Gastrocnemius medialis (tissue), 4 donors: ENCODE measurements around the gene ASL. TPM values are rescaled to one million over a fixed set of nuclear protein-coding genes. Genes with fewer than 3 reads are reported as not detected.
"Not testable (repeated sequence)": the region's sequence is repeated elsewhere in the genome, so short reads cannot be mapped to it uniquely, and the experiment has no call there.

Experiments
- ATAC-seq, 2 donors: fragments of 150-250 bp; one replicate each; pipeline ENCODE4 v1.9.1; 2016
- DNase-seq, 2 donors: peaks; one replicate each; pipeline ENCODE4 v3.0.0-alpha.2; 2019
- H3K27ac ChIP-seq, 4 donors: fragments of 200-600 bp; sonication (generic); 1 replicate in 1 of 4; 2 replicates in 3 of 4; pipeline ENCODE4 v1.5.1; 2016 to 2018; ENCODE audit warnings: mild to moderate bottlenecking in 2 of 4, moderate library complexity in 1 of 4
- H3K27me3 ChIP-seq, 3 donors: fragments of 200-600 bp; sonication (generic) in 2 of 3; 1 replicate in 1 of 3; 2 replicates in 2 of 3; pipeline versions ENCODE4 v1.5.1 to v1.6.0; 2016 to 2019; ENCODE audit warnings: mild to moderate bottlenecking in 1 of 3, moderate library complexity in 1 of 3
- H3K36me3 ChIP-seq, 2 donors: fragments of 200-600 bp; sonication (generic) in 1 of 2; one replicate each; pipeline ENCODE4 v1.5.1; 2017 to 2018
- H3K4me1 ChIP-seq, 2 donors: fragments of 200-600 bp; sonication (generic) in 1 of 2; one replicate each; pipeline ENCODE4 v1.5.1; 2016 to 2017; ENCODE audit warnings: mild to moderate bottlenecking in 2 of 2
- H3K4me3 ChIP-seq, 4 donors: fragments of 200-600 bp; sonication (generic) in 3 of 4; 1 replicate in 1 of 4; 2 replicates in 3 of 4; pipeline ENCODE4 v1.5.1; 2016 to 2019; ENCODE audit warnings: mild to moderate bottlenecking in 2 of 4
- H3K9me3 ChIP-seq, 3 donors: fragments of 200-600 bp; sonication (generic) in 2 of 3; 1 replicate in 1 of 3; 2 replicates in 2 of 3; pipeline ENCODE4 v1.5.1; 2016 to 2019
- CTCF ChIP-seq, 5 experiments: fragments of 450-650 bp in 3 of 5; fragments of 200-600 bp in 2 of 5; sonication (generic) in 2 of 5; IDR thresholded peaks in 4 of 5; conservative IDR thresholded peaks in 1 of 5; 1 replicate in 4 of 5; 2 replicates in 1 of 5; pipeline ENCODE4 v1.5.1; 2016 to 2019; ENCODE audit warnings: antibody characterized with exemption in 5 of 5, mild to moderate bottlenecking in 3 of 5, moderate library complexity in 3 of 5
- POLR2A ChIP-seq, 2 donors: fragments of 450-650 bp; IDR thresholded peaks; one replicate each; pipeline ENCODE4 v1.6.1; 2017; ENCODE audit warnings: antibody characterized with exemption in 2 of 2, mild to moderate bottlenecking in 2 of 2, moderate library complexity in 2 of 2
- in situ Hi-C, 4 donors: fragments of 200-750 bp; cut with MboI; loops; one replicate each; pipeline versions ENCODE4 v1.15.0 to v1.8.0; 2017; ENCODE audit warnings: low sequenced_read_pairs in 4 of 4
- intact Hi-C: fragments of 100-400 bp; cut with DNase I; formaldehyde crosslinking; loops from one replicate; pipeline ENCODE4 v1.15.1; 2023; ENCODE audit warnings: low total_unique reads
- total RNA-seq, 4 donors: library from RNA; depleted of rRNA; stranded (reverse); fragments of >200 nt; gene quantifications; one replicate each; pipeline versions ENCODE4 v1.1.0 to v1.2.3, GENCODE V29; 2016

The ASL gene
- total RNA-seq, 4 donors from 2014 or later: 2.5 to 8.7 (median 4.9) TPM

- DNase-seq: no peak
- no peak overlapping the region for H3K27ac ChIP-seq
- ATAC-seq: no peak
- no peaks in the 10 kb centered on the region for H3K36me3 ChIP-seq
- intact Hi-C loops: no loop called here
- no peaks in the 10 kb centered on the region for H3K9me3 ChIP-seq
- TF ChIP-seq POLR2A (IDR thresholded peaks at IDR 0.05): no peak
- no peak for TF ChIP-seq CTCF (IDR thresholded peaks at IDR 0.05 in 4 of 5, conservative IDR thresholded peaks at IDR 0.05 in 1 of 5)
- H3K27me3 ChIP-seq: no peaks in the 10 kb centered on the region
- no peaks in the 10 kb centered on the region for H3K4me1 ChIP-seq
- in situ Hi-C loops: no loop called here
- no peak overlapping the region for H3K4me3 ChIP-seq
Observed at GRCh38 chr7:66036788-66037187, 38.8 kb upstream of the ASL start.

- intact Hi-C loops (no loop called here), in situ Hi-C loops (no loop called here)
- no peak overlapping the region for H3K27ac ChIP-seq
- peaks cover 5 to 6% of the 10 kb centered on the region in 2 donors for H3K4me1 ChIP-seq
- no peak for TF ChIP-seq POLR2A (IDR thresholded peaks at IDR 0.05)
- no peak for TF ChIP-seq CTCF (IDR thresholded peaks at IDR 0.05 in 4 of 5, conservative IDR thresholded peaks at IDR 0.05 in 1 of 5)
- ATAC-seq: no peak
- H3K36me3 ChIP-seq: no peaks in the 10 kb centered on the region
- no peak overlapping the region for H3K4me3 ChIP-seq
- DNase-seq: no peak
- no peaks in the 10 kb centered on the region for H3K27me3 ChIP-seq
- no peaks in the 10 kb centered on the region for H3K9me3 ChIP-seq
Observed at GRCh38 chr7:66039094-66039670, 36.4 kb upstream of the ASL start.

- in situ Hi-C loops: no loop called here
- H3K4me3 ChIP-seq: peak overlapping the region; percentile 59 to 75 (median 68)
- no peaks in the 10 kb centered on the region for H3K9me3 ChIP-seq
- no peak for TF ChIP-seq CTCF (IDR thresholded peaks at IDR 0.05 in 4 of 5, conservative IDR thresholded peaks at IDR 0.05 in 1 of 5)
- no peak for TF ChIP-seq POLR2A (IDR thresholded peaks at IDR 0.05)
- H3K36me3 ChIP-seq: no peaks in the 10 kb centered on the region
- H3K27ac ChIP-seq: no peak overlapping the region
- H3K27me3 ChIP-seq: no peaks in the 10 kb centered on the region
- DNase-seq (peak; percentile 26 to 42), ATAC-seq (peak; percentile 79 to 87)
- intact Hi-C loops: no loop called here
- peaks cover 5 to 6% of the 10 kb centered on the region in 2 donors for H3K4me1 ChIP-seq
Observed at GRCh38 chr7:66043681-66044497, 31.7 kb upstream of the ASL start.

GRCh38 chr7:66044498-66044854 lies 31.1 kb upstream of the ASL start:
- H3K27me3 ChIP-seq, DNase-seq, H3K27ac ChIP-seq, in situ Hi-C loops, H3K4me1 ChIP-seq, intact Hi-C loops, H3K36me3 ChIP-seq, H3K9me3 ChIP-seq: not testable (repeated sequence)
- peak overlapping the region; percentile 59 to 75 (median 68) for H3K4me3 ChIP-seq
- ATAC-seq: peak in 1 of 2 donors; percentile 3

- DNase-seq (no peak), ATAC-seq (no peak)
- Histone ChIP-seq H3K27ac (no peak overlapping the region), H3K27me3 (no peaks in the 10 kb centered on the region), H3K4me3 (no peak overlapping the region), H3K4me1 (peaks cover 5 to 6% of the 10 kb centered on the region in 2 donors), H3K9me3 (no peaks in the 10 kb centered on the region), H3K36me3 (no peaks in the 10 kb centered on the region)
- TF ChIP-seq CTCF (IDR thresholded peaks at IDR 0.05 in 4 of 5, conservative IDR thresholded peaks at IDR 0.05 in 1 of 5) (no peak), POLR2A (IDR thresholded peaks at IDR 0.05) (no peak)
- in situ Hi-C loops: no loop called here
- intact Hi-C loops: no loop called here
Observed at GRCh38 chr7:66047426-66047825, 28.2 kb upstream of the ASL start.

GRCh38 chr7:66049886-66050285 lies 25.7 kb upstream of the ASL start:
- H3K4me1 ChIP-seq, H3K9me3 ChIP-seq, H3K27ac ChIP-seq, in situ Hi-C loops, DNase-seq, H3K4me3 ChIP-seq, H3K27me3 ChIP-seq, ATAC-seq, intact Hi-C loops, H3K36me3 ChIP-seq: not testable (repeated sequence)
